Activated T-cell treated with anti-CD3 and anti-CD28 coated beads, Interleukin-2, amount 50 U/mL, for 4 hours (primary cell): Measurements from ENCODE around the gene GZF1. TPM values are rescaled to one million over a fixed set of nuclear protein-coding genes. Genes with fewer than 3 reads are reported as not detected.

Source experiments
- ATAC-seq, 2 donors: fragments of 200-7000 bp; cut with Tn5 transposase; one replicate each; pipeline ENCODE4 v1.10.0; 2021
- DNase-seq: peaks from one replicate; pipeline ENCODE4 v3.0.0-alpha.2; 2020
- H3K27me3 Mint-ChIP-seq: one replicate; pipeline ENCODE4 v1.8.0; 2021; ENCODE audit warnings: low read depth, mixed read lengths
- H3K36me3 Mint-ChIP-seq: one replicate; pipeline ENCODE4 v1.8.0; 2022; ENCODE audit warnings: mixed read lengths; ENCODE audit not compliant: insufficient read depth
- H3K4me1 Mint-ChIP-seq: one replicate; pipeline ENCODE4 v1.8.0; 2021; ENCODE audit warnings: low read depth, mixed read lengths
- H3K4me3 Mint-ChIP-seq: one replicate; pipeline ENCODE4 v1.8.0; 2021; ENCODE audit warnings: mild to moderate bottlenecking, moderate library complexity, mixed read lengths
- H3K9me3 Mint-ChIP-seq: one replicate; pipeline ENCODE4 v1.8.0; 2021; ENCODE audit warnings: mixed read lengths
- total RNA-seq, 3 donors: library from RNA; stranded (reverse); gene quantifications; one replicate each; pipeline ENCODE4 v1.2.1, GENCODE V29; 2021

The GZF1 gene
- total RNA-seq, 3 donors from 2014 or later = 8.5 to 10.3 (median 10.2) TPM

- ATAC-seq (no peak), DNase-seq (no peak)
- no peak overlapping the region for H3K4me3 Mint-ChIP-seq
- peaks cover 12% of the 10 kb centered on the region for H3K36me3 Mint-ChIP-seq
- H3K9me3 Mint-ChIP-seq = no peaks in the 10 kb centered on the region
- H3K4me1 Mint-ChIP-seq = peaks cover 23% of the 10 kb centered on the region
- no peaks in the 10 kb centered on the region for H3K27me3 Mint-ChIP-seq
These were observed 5.8 kb upstream of the GZF1 start for GRCh38 chr20:23356203-23356602.

GRCh38 chr20:23357767-23358562 is 4.0 kb upstream of the GZF1 start:
- peak; percentile 77 to 78 for ATAC-seq
- H3K4me3 Mint-ChIP-seq = peak overlapping the region; percentile 92
- peaks cover 8% of the 10 kb centered on the region for H3K36me3 Mint-ChIP-seq
- H3K9me3 Mint-ChIP-seq = no peaks in the 10 kb centered on the region
- H3K4me1 Mint-ChIP-seq = peaks cover 17% of the 10 kb centered on the region
- H3K27me3 Mint-ChIP-seq = no peaks in the 10 kb centered on the region
- DNase-seq = peak; percentile 99

GRCh38 chr20:23358563-23358906 is 3.4 kb upstream of the GZF1 start:
- no peak for DNase-seq
- Mint-ChIP-seq H3K27me3 (no peaks in the 10 kb centered on the region), H3K36me3 (peaks cover 8% of the 10 kb centered on the region), H3K4me3 (peak overlapping the region; percentile 92), H3K9me3 (no peaks in the 10 kb centered on the region), H3K4me1 (peaks cover 19% of the 10 kb centered on the region)
- no peak for ATAC-seq

GRCh38 chr20:23358923-23359593 is 2.9 kb upstream of the GZF1 start:
- peak overlapping the region; percentile 92 for H3K4me3 Mint-ChIP-seq
- H3K9me3 Mint-ChIP-seq = no peaks in the 10 kb centered on the region
- H3K27me3 Mint-ChIP-seq = no peaks in the 10 kb centered on the region
- peaks cover 8% of the 10 kb centered on the region for H3K36me3 Mint-ChIP-seq
- DNase-seq = no peak
- no peak for ATAC-seq
- H3K4me1 Mint-ChIP-seq = peaks cover 23% of the 10 kb centered on the region

GRCh38 chr20:23360531-23360930 is 1.5 kb upstream of the GZF1 start:
- ATAC-seq = no peak

GRCh38 chr20:23361119-23361475 is 885 bp upstream of the GZF1 start:
- DNase-seq (no peak), ATAC-seq (no peak)
- Mint-ChIP-seq H3K4me3 (peak overlapping the region; percentile 82), H3K36me3 (peaks cover 11% of the 10 kb centered on the region), H3K4me1 (peaks cover 39% of the 10 kb centered on the region), H3K27me3 (no peaks in the 10 kb centered on the region), H3K9me3 (no peaks in the 10 kb centered on the region)

More at GRCh38 chr20:23360531-23360930, 1.5 kb upstream of the GZF1 start:
- H3K27me3 Mint-ChIP-seq = no peaks in the 10 kb centered on the region
- peaks cover 36% of the 10 kb centered on the region for H3K4me1 Mint-ChIP-seq
- H3K9me3 Mint-ChIP-seq = no peaks in the 10 kb centered on the region
- H3K4me3 Mint-ChIP-seq = peak overlapping the region; percentile 82
- peaks cover 13% of the 10 kb centered on the region for H3K36me3 Mint-ChIP-seq
- DNase-seq = no peak

- Mint-ChIP-seq H3K9me3 (no peaks in the 10 kb centered on the region), H3K36me3 (peaks cover 13% of the 10 kb centered on the region), H3K4me3 (peak overlapping the region; percentile 94), H3K4me1 (peaks cover 51% of the 10 kb centered on the region), H3K27me3 (no peaks in the 10 kb centered on the region)
- no peak for DNase-seq
- ATAC-seq = no peak
These were observed 642 bp downstream of the GZF1 start for GRCh38 chr20:23362392-23363256.

- Mint-ChIP-seq H3K36me3 (peaks cover 15% of the 10 kb centered on the region), H3K9me3 (no peaks in the 10 kb centered on the region), H3K4me3 (peak overlapping the region; percentile 94), H3K27me3 (no peaks in the 10 kb centered on the region), H3K4me1 (peaks cover 55% of the 10 kb centered on the region)
- ATAC-seq (no peak), DNase-seq (no peak)
These were observed 1.3 kb downstream of the GZF1 start for GRCh38 chr20:23363257-23363649.

GRCh38 chr20:23365390-23366165 is 3.6 kb downstream of the GZF1 start:
- Mint-ChIP-seq H3K27me3 (no peaks in the 10 kb centered on the region), H3K4me1 (peaks cover 51% of the 10 kb centered on the region)

GRCh38 chr20:23366384-23366783 is 4.4 kb downstream of the GZF1 start:
- H3K27me3 Mint-ChIP-seq = no peaks in the 10 kb centered on the region
- peak overlapping the region; percentile 37 for H3K4me3 Mint-ChIP-seq
- no peaks in the 10 kb centered on the region for H3K9me3 Mint-ChIP-seq
- ATAC-seq (peak in 1 of 2 donors; percentile 13), DNase-seq (no peak)
- peaks cover 32% of the 10 kb centered on the region for H3K36me3 Mint-ChIP-seq
- H3K4me1 Mint-ChIP-seq = peaks cover 51% of the 10 kb centered on the region

More at GRCh38 chr20:23365390-23366165, 3.6 kb downstream of the GZF1 start:
- DNase-seq (no peak), ATAC-seq (no peak)
- Mint-ChIP-seq H3K9me3 (no peaks in the 10 kb centered on the region), H3K36me3 (peaks cover 28% of the 10 kb centered on the region), H3K4me3 (peak overlapping the region; percentile 37)

- DNase-seq (no peak), ATAC-seq (peak; percentile 64 to 71)
- no peaks in the 10 kb centered on the region for H3K9me3 Mint-ChIP-seq
- peaks cover 50% of the 10 kb centered on the region for H3K4me1 Mint-ChIP-seq
- no peak overlapping the region for H3K4me3 Mint-ChIP-seq
- peaks cover 32% of the 10 kb centered on the region for H3K36me3 Mint-ChIP-seq
- no peaks in the 10 kb centered on the region for H3K27me3 Mint-ChIP-seq
These were observed 5.8 kb downstream of the GZF1 start for GRCh38 chr20:23367770-23368169.

GRCh38 chr20:23368316-23369071 is 6.5 kb downstream of the GZF1 start:
- no peak overlapping the region for H3K4me3 Mint-ChIP-seq
- DNase-seq (no peak), ATAC-seq (no peak)
- H3K9me3 Mint-ChIP-seq = no peaks in the 10 kb centered on the region
- H3K27me3 Mint-ChIP-seq = no peaks in the 10 kb centered on the region
- peaks cover 43% of the 10 kb centered on the region for H3K4me1 Mint-ChIP-seq
- H3K36me3 Mint-ChIP-seq = peaks cover 32% of the 10 kb centered on the region

GRCh38 chr20:23369072-23369823 is 7.3 kb downstream of the GZF1 start:
- Mint-ChIP-seq H3K4me3 (no peak overlapping the region), H3K36me3 (peaks cover 33% of the 10 kb centered on the region), H3K4me1 (peaks cover 36% of the 10 kb centered on the region), H3K9me3 (no peaks in the 10 kb centered on the region), H3K27me3 (no peaks in the 10 kb centered on the region)
- no peak for ATAC-seq
- DNase-seq = no peak
